ENCODE measurements around the gene RSU1.
A peak's percentile ranks its signal among the peaks of the same experiment; 100 is the strongest.

The RSU1 gene

DNA sequence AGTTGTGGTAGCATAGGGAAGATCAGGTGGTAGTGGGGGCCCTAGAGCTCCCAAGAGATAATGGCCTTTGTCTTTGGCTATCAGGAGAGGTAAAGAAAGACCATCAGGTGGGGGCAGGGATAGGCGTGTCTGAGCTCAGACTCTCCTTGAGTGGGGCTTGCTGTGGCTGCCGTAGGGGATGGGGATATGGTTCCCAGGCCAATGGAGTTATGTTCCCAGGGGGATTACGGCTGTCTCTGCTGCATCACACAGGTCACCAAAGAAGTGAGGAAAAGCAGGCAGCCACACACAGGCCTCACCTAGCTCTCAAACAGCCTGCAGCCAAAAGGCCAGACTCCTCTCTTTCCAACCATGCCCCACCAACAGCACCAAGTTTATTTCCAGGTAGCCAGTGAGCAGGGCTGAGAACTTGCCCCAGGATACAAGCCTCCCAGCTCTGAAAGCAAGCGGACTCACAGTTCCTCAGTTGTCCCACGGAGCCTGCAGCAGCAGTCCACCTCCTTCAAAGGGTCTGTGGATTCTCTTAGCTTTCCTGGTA lies 257.9 kb downstream of the RSU1 start:
- no peak for DNase-seq (ENCODE audit: extremely low spot score)
- TF ChIP-seq, protein P1, sequence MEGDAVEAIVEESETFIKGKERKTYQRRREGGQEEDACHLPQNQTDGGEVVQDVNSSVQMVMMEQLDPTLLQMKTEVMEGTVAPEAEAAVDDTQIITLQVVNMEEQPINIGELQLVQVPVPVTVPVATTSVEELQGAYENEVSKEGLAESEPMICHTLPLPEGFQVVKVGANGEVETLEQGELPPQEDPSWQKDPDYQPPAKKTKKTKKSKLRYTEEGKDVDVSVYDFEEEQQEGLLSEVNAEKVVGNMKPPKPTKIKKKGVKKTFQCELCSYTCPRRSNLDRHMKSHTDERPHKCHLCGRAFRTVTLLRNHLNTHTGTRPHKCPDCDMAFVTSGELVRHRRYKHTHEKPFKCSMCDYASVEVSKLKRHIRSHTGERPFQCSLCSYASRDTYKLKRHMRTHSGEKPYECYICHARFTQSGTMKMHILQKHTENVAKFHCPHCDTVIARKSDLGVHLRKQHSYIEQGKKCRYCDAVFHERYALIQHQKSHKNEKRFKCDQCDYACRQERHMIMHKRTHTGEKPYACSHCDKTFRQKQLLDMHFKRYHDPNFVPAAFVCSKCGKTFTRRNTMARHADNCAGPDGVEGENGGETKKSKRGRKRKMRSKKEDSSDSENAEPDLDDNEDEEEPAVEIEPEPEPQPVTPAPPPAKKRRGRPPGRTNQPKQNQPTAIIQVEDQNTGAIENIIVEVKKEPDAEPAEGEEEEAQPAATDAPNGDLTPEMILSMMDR (IDR thresholded peaks at IDR 0.05; ENCODE audit: control extremely low read depth, extremely low read depth, low read depth, missing control alignments): no peak
- ChIA-PET CTCF (interaction anchor here (1.4 to 4.5 kb wide), 4 partner anchors 10 to 14 kb away, joined by 3 to 29 read pairs (median 5); no protein-coding TSS in a partner anchor), POLR2A (no interaction called here)

DNA sequence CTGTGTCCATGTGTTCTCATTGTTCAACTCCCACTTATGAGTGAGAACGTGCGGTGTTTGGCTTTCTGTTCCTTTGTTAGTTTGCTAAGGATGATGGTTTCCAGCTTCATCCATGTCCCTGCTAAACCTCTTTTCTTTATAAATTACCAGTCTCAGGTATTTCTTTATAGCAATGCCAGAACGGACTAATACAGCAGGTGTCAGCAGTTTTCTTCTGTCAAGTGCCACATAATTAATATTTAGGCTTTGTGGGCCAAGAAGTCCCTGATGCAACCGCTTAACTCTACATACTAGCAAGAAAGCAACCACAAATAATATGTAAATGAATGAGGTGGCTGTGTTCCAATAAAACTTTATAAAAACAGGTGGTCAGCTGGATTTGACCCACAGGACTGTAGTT lies 269.3 kb downstream of the RSU1 start:
- TF ChIP-seq, protein P1 (IDR thresholded peaks at IDR 0.05; ENCODE audit: control extremely low read depth, extremely low read depth, low read depth, missing control alignments): no peak
- ChIA-PET CTCF (interaction anchor here (1.3 to 1.5 kb wide), 2 partner anchors 12 to 28 kb away, joined by 3 to 7 read pairs; partner anchors contain the start of gene C1QL3), POLR2A (no interaction called here)
- no peak for DNase-seq (ENCODE audit: extremely low spot score)

DNA sequence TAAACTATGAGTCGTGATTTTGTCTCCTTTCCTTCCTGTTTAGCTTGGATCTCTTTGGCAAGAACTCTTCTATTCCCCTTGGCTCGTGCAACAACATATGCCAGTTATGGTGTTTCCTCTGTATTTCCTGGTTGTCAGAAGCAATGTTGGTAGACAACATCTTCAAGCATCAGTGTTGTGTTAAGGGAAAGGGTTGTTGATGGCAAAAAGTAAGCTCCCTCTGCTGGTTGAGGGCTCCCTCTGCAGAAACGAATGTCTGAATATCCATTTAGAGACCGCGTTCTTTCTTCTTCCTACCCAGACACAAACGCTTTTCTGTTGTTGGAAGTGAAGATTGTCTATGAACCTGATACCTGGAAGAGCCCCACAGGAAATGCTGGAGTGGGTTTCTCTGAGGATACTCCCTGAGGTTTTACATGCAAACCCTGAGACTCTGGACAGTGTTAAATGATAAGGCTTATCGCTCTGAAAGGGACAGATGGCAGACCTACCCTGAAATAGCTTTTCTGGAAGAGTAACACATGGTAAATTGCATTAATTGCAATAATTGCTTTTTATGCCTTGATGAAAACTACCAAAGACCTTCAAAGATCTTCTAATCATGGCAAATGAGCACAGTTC lies 272.0 kb downstream of the RSU1 start:
- POLR2A ChIA-PET: no interaction called here
- DNase-seq (ENCODE audit: extremely low spot score): peak; percentile 52
- TF ChIP-seq, protein P1 (IDR thresholded peaks at IDR 0.05; ENCODE audit: control extremely low read depth, extremely low read depth, low read depth, missing control alignments): peak; percentile 73
- CTCF ChIA-PET: interaction anchor here (0.8 to 4.1 kb wide), 19 partner anchors 10 to 643 kb away, joined by 3 to 29 read pairs (median 4); partner anchors contain the start of gene C1QL3

DNA sequence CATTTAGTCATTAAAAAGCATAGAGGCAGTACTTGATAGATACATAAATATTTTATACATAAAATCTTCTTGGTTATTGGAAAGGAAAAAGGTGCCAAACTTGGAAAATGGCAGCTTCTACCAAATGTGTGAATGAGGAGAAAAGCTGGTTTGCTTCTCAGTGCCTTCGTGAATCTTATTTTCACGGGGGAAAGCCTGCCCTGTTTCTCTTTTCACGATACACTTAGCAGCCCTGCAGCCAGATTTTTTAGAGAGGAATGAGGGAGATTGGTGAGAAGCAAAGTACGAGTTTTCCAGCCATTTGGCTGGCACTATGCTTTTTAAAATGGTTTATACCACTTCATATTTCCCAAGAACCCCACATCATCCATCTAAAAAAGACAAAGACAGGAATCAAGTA lies 272.6 kb downstream of the RSU1 start:
- TF ChIP-seq, protein P1 (IDR thresholded peaks at IDR 0.05; ENCODE audit: control extremely low read depth, extremely low read depth, low read depth, missing control alignments): no peak
- no peak for DNase-seq (ENCODE audit: extremely low spot score)
- CTCF ChIA-PET: interaction anchor here (0.8 to 4.1 kb wide), 19 partner anchors 9 to 667 kb away, joined by 3 to 29 read pairs (median 4); partner anchors contain the start of gene C1QL3
- POLR2A ChIA-PET: no interaction called here

DNA sequence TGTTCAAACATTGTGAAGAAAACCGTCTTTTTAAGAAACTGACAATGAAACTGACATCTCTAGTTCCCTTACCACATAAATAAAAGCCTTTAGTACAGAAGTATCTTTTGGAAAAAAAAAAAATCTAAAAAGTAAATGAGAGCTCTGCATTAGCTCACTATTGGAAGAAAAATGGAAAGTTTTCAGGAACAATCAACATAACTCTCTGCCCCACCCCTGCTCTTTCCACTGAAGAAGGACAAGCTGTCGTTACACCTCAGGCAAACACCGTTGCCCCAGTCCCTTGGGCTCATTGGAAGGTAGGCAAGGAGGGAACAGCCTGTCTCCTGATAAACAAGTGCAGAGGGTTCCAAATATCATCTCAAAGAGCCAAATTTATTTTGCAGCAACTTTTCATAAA lies 273.1 kb downstream of the RSU1 start:
- TF ChIP-seq, protein P1 (IDR thresholded peaks at IDR 0.05; ENCODE audit: control extremely low read depth, extremely low read depth, low read depth, missing control alignments): no peak
- DNase-seq (ENCODE audit: extremely low spot score): no peak
- ChIA-PET POLR2A (no interaction called here), CTCF (interaction anchor here (0.7 to 4.1 kb wide), 7 partner anchors 8 to 666 kb away, joined by 3 to 29 read pairs (median 4); no protein-coding TSS in a partner anchor)
